ENCODE data around the gene AACS.
"Not testable (repeated sequence)": the region's sequence is repeated elsewhere in the genome, so short reads cannot be mapped to it uniquely, and the experiment has no call there.

AACS gene

DNA sequence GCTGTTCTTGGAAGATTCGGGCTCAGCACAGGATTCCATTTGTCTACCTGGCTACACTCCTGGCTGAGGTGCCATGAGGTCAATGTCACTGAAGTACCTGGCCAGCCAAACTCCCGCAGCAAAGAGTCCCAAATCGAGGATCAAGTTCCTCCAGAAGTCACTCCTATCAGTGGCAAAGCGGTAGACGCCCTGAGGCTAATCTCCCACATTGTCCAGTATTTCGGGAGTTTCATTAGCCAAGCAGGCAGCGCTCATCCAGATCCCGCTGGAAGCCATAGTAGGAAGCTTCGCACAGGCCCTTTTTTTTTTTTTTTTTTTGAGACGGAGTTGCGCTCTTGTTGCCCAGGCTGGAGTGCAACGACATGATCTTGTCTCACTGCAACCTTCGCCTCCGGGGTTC, 8.9 kb upstream of the AACS start:
- no peak for DNase-seq

DNA sequence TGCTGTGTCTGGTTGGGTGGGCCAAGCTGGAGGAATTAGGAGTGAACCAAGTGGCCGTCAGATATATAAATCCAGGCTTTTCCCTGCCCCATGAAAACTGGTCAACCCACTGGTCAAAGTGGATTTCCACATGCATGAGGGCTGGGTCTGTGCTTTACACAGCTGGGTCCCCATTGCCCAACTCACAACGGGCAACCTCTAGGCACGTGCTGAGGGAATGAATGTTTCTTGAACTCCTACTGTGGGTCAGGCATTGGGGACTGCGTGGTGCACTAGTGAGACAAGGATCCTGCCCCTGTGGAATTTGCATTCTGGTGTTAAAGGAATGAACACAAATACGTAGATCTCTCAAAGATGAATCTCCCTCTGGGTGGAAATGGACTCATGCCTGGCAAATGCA, 7.5 kb upstream of the AACS start:
- no peak for DNase-seq

DNA sequence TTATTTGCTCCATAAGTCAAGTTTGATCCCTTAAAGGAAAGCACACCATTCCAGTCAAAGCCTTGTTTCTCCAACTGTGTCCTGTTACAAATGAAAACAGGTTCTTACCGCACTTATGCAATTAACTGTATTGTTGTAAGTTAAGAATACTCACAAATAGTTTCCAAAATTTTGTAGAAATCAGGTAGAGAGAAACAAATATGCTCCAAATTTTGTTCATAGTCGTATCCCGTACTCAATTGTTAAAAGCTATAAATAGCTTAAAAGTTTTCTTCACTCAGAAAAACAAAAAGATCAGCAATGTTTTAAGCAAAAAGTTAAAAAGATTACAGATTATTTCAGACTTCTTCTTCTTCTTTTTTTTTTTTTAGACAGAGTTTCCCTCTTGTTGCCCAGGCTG, 4.0 kb upstream of the AACS start:
- no peak for DNase-seq

DNA sequence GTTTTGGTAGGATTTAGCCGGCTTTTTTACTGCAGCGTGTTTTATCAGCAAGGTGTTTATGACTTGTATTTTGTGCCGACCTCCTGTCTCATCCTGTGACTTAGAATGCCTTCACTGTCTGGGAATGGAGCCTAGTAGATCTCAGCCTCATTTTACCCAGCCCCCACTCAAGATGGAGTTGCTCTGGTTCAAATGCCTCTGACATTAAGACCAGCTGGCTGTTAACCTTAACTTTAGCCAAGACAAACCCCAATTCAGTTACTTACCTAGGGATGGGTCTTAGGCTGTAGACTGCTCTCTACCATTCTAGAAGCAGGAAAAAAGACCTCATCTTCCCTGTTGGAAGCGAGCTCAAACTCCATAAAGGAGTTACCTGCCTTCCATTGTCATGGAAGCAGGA, 1.7 kb upstream of the AACS start:
- not testable (repeated sequence) for DNase-seq

DNA sequence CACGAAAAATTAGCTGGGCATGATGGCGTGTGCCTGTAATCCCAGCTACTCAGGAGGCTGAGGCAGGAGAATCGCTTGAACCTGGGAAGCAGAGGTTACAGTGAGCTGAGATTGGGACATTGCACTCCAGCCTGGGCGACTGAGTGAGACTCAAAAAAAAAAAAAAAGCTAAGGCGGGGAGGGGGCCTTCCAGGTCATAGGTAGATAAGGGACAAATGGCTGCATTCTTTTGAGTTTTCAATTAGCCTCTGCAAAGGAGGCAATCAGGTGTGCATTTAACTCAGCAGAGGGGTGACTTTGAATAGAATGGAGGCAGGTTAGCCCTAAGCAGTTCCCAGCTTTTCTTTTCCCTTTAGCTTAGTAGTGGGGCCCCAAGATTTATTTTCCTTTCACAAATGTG, 743 bp upstream of the AACS start:
- no peak for DNase-seq

GRCh38 chr12:125065919-125066570, 810 bp downstream of the AACS start:
- no peak for DNase-seq

DNA sequence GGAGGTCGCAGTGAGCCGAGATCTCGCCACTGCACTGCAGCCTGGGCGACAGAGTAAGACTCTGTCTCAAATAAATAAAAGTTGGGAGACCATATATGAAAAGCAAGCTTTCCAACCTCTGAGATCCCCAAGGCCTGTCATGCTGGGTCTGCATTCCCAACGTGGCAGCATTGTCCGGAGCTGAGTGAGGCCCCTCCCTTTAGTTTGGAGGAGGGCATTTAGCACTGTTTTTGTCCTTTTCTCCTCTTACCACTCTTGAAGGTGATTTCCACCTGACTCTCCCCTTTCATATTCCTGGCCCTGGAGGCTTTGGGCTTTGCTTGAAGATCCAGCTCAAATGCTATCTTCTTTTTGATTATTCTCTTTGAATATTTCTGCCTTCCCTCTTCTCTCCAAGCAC, 3.2 kb downstream of the AACS start:
- DNase-seq: no peak

DNA sequence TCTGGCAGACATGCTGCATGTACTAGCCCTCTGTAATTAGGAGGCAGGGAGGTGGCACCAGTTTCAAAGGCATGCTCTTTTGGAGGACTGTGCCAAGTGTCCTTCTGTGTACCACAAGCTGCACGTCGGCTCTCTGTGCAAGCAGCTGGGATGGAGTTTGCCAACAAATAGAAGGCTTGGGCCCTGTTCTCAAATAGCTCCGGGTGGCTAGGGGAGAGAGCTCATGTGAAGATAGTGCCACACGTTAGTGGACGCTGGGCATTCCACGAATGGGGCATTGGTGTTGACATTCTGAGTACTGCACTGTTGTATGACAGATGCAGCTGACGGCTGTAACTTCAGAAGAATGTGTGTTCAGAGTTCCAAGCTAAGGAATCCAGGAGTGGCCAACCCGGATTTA, 4.4 kb downstream of the AACS start:
- no peak for DNase-seq

DNA sequence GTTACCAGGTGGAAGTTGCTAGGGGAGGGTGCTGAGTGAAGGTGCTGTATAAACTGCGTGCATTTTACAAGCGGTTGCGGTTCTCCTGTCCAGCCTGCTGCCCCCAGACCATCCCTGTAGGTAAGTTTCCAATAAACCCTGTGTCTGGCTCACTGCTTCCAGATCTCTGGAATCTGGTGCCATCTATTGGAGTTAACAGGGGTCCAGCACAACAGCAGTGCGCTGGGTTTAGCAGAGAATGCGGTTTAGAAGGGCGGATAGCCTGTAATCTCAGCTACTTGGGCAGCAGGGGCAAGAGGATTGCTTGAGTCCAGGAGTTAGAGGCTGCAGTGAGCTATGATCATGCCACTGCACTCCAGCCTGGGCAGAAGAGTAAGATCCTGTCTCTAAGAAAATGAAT, 4.9 kb downstream of the AACS start:
- no peak for DNase-seq

GRCh38 chr12:125070661-125071390, 5.6 kb downstream of the AACS start:
- DNase-seq: no peak

DNA sequence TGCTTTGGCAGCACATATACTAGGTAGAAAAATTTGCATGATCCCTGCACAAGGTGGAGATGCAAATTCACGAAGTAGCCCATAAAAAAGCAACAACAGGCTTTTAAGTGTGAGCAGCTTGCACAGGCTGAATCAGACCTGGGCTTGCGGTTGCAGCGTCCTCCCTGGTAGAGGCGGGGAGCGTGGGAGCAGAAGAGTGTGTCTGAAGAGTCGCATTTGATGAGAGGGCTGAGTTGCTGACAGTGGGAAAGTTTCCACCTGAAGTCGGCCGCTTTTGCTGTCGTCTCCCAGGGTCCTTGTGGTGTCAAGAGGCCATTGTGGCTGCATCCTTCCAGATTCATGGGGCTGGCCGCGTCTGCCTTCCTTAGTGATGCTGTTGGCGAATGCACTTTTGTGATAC, 6.2 kb downstream of the AACS start:
- DNase-seq: no peak

- no peak for DNase-seq
Measured at GRCh38 chr12:125072496-125072895, 7.3 kb downstream of the AACS start.

- not testable (repeated sequence) for DNase-seq
Measured at GRCh38 chr12:125074294-125074693, 9.1 kb downstream of the AACS start.

DNA sequence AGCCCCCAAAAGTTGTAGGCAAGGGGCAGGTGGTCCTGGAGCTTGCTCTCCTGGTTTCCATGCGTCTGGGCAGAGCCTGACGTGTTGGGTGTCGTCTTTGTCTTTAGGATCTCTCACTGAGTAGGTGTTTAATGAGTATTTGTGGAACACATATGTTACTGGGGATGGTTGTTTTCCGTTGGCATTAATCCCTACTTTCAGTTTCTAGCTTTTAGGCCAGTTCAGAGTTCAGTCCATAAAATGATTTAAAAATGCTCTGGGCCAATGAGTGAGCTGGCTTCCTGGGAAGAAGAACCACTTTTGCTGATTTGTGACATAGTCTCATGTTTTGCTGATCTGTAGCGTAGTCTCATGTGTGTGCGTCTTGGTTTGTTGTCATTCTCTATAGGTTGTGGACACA, 10.9 kb downstream of the AACS start:
- no peak for DNase-seq

DNA sequence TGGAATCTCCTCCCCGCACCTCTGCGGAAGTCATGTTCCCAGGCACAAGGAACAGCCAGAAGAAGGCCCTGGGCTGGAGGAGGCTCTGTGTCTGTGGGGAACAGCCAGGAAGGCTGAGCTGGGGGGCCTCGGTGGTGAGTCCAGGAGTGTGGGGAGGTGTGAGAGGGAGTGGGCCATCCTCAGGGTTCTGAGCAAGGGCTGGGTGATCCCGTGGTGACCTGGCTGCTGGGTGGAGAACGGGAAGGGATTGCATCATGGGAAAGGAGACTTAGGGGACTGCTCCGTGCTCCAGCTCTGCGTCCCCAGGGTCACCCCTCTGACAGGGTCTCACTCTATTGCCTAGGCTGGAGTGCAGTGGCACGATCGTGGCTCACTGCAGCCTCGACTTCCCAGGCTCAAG, 13.8 kb downstream of the AACS start:
- DNase-seq: no peak

DNA sequence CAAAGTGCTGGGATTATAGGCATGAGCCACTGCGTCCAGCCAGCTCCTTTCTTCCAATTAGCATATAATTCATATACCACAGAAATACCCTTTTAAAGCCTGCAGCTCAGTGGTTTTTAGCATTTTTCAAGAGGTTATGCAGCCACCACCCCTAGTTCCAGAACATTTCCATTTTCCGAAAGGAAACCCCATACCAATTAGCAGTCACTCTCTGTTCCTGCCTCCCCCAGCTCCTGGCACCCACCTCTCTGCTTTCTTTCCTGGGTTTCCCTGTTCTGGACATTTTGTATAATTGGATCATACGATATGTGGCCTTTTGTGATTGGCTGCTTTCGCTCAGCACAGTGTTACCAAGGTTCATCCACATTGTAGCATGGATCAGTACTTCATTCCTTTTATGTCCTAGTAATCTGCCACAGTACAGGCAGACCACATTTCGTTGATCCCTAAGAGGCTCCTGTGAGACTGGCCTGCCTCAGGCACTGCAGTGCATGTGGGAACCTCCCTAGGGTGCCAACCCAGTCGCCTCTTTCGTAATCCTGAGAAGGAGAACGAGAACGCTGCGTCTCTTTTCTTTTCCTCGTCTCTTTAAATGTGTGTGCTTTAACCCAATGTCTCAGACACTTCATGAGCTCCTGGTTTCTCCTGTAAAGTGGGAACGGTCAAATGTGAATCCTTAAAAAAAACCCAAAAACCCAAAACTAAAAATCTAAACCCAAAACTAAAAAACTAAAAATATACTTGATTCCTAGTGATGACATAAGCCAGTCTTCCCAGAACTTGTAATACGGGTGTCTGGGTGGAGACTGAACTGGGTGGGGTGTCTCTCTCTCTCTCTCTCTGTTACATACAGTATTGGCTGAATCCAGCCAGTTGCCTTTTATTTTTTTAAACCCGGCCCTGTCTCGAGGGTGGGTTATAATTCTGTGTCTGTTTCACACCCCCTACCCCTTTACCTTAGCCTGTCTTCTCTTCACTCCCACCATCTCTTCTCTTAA, 14.7 kb downstream of the AACS start:
- no peak for DNase-seq

DNA sequence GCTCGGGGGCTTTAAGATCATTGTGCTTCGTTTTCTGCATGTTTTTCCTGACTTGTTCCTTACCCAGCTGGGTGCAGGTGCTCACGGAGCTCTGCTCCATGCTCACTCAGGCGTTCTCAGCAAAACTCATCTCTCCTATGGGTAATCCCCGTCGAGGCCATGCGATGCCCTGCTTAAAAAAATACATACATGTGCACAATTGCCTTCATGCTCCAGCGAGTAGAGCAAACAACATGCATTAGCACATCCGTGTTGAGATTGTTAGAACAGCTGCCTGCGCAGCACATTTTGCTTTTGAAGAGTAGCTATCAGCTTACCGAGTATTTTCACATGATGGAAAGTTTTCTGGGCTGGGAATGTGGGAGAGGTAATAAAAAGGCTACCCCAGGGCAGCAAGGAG, 16.2 kb downstream of the AACS start:
- DNase-seq: no peak

- no peak for DNase-seq
Measured at GRCh38 chr12:125083072-125083471, 17.8 kb downstream of the AACS start.

DNA sequence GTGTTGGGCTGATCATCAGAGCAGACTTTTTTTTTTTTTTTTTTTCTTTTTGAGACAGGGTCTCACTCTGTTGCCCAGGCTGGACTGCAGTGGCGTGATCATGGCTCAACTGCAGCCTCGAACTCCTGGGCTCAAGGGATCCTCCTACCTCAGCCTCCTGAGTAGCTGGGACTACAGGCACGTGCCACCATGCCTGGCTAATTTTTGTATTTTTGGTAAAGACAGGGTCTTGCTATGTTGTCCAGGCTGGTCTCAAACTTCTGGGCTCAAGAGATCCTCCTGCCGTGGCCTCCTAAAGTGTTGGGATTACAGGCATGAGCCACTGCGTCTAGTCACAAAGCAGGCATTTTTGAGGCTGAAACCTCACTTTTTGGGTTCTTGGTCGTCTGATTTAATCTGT, 23.0 kb downstream of the AACS start:
- DNase-seq: not testable (repeated sequence)

- DNase-seq: no peak
Measured at GRCh38 chr12:125089083-125089482, 23.8 kb downstream of the AACS start.

GRCh38 chr12:125089626-125090025, 24.4 kb downstream of the AACS start:
- no peak for DNase-seq

DNA sequence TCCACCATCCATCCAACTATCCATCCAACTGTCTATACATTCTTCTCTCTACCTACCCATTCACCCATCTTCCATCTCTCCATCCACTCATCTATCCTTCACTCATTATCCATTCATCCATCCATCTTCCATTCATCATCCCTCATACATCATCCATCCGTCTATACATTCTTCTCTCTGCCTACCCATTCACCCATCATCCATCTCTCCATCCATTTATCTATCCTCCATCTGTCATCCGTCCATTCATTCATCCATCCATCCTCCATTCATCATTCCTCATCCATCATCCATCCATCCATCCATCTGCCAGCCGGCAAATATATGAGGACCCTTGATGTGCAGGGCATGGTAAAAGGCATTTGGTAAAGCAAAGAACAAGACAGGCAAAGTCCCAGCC, 25.2 kb downstream of the AACS start:
- DNase-seq: no peak

- DNase-seq: no peak
Measured at GRCh38 chr12:125091401-125091800, 26.2 kb downstream of the AACS start.
